Right lobe of liver (tissue), 6 donors: ENCODE results near the gene APOO. TPM values are rescaled to one million over a fixed set of nuclear protein-coding genes. Genes with fewer than 3 reads are reported as not detected.
"Not testable (repeated sequence)": the region's sequence is repeated elsewhere in the genome, so short reads cannot be mapped to it uniquely, and the experiment has no call there.

Experiments
- ATAC-seq, 4 donors: fragments of 200-7000 bp; cut with Tn5 transposase; one replicate each; pipeline ENCODE4 v1.9.1; 2020; ENCODE audit warnings: mild to moderate bottlenecking in 4 of 4, moderate library complexity in 4 of 4
- DNase-seq, 3 donors: peaks; one replicate each; pipeline ENCODE4 v3.0.0-alpha.2; 2020
- H3K27ac ChIP-seq, 3 donors: fragments of 200-600 bp; one replicate each; pipeline ENCODE4 v1.8.0; 2022
- H3K27me3 ChIP-seq, 2 donors: fragments of 200-600 bp; one replicate each; pipeline ENCODE4 v1.8.0; 2022
- H3K36me3 ChIP-seq, 4 donors: fragments of 200-600 bp; sonication (generic) in 1 of 4; one replicate each; pipeline versions ENCODE4 v1.5.1 to v1.8.0; 2017 to 2022; ENCODE audit warnings: control low read depth in 1 of 4
- H3K4me1 ChIP-seq, 4 donors: fragments of 200-600 bp; sonication (generic) in 1 of 4; one replicate each; pipeline versions ENCODE4 v1.5.1 to v1.8.0; 2017 to 2022; ENCODE audit warnings: control low read depth in 1 of 4
- H3K4me3 ChIP-seq, 3 donors: fragments of 200-600 bp; one replicate each; pipeline ENCODE4 v1.8.0; 2022
- H3K9me3 ChIP-seq, 4 donors: fragments of 200-600 bp; sonication (generic) in 1 of 4; one replicate each; pipeline versions ENCODE4 v1.5.1 to v1.8.0; 2017 to 2022; ENCODE audit warnings: control low read depth in 1 of 4
- POLR2A ChIP-seq: fragments of 450-650 bp; IDR thresholded peaks from one replicate; pipeline ENCODE4 v1.6.1; 2017; ENCODE audit warnings: antibody characterized with exemption, mild to moderate bottlenecking
- WGBS: methylation state at CpG from one replicate; pipeline ENCODE4 v1.1.6; 2018; ENCODE audit warnings: low coverage, low lambda C conversion rate; ENCODE audit not compliant: insufficient coverage; ENCODE audit errors: missing lambda C conversion rate; 5-methylcytosine and 5-hydroxymethylcytosine counted together
- intact Hi-C, 2 donors: fragments of 100-400 bp; cut with DNase I; formaldehyde crosslinking; loops; one replicate each; pipeline versions ENCODE4 v1.11.2 to v1.14.1; 2022
- total RNA-seq, 6 experiments: library from RNA; depleted of rRNA in 2 of 6; stranded (reverse); fragments of >200 nt in 2 of 6; fragmentation: NEBNext Ultra II Directional in 3 of 6; extraction: Animal tissue kit (Norgen Biotek cat#: 25700) in 3 of 6; gene quantifications; one replicate each; pipeline versions ENCODE4 v1.1.0 to v1.2.4, GENCODE V29; 2016 to 2023
- TF ChIP-seq, protein P1 (sequence below), 4 donors: fragments of 200-600 bp in 3 of 4; fragments of 450-650 bp in 1 of 4; IDR thresholded peaks; one replicate each; pipeline versions ENCODE4 v1.5.1 to v1.8.0; 2016 to 2022; ENCODE audit warnings: antibody characterized with exemption in 4 of 4, mild to moderate bottlenecking in 2 of 4
- donor health status: DM: no; HTN: yes; CAD: no.
- donor health status: DM: no; HTN: no; CAD: no.
- donor health status: DM: no; HTN: no; CAD: no.
- donor health status: DM: no; HTN: yes; CAD: no.
- donor health status: DM: no; HTN: yes; CAD: no.

Gene APOO
- total RNA-seq, 6 experiments from 2014 or later, result 9.8 to 17.3 (median 12.2) TPM

GRCh38 chrX:23896981-23897380, 10.8 kb downstream of the APOO start:
- peaks cover 0 to 6% (median 0%) of the 10 kb centered on the region in 4 donors for H3K4me1 ChIP-seq
- H3K36me3 ChIP-seq, result no peaks in the 10 kb centered on the region
- intact Hi-C loops, result no loop called here
- H3K9me3 ChIP-seq, result no peaks in the 10 kb centered on the region
- ATAC-seq, result no peak
- 40% methylated on average over 2 of the region's 2 CpGs for WGBS
- no peak overlapping the region for H3K4me3 ChIP-seq
- TF ChIP-seq, protein P1, sequence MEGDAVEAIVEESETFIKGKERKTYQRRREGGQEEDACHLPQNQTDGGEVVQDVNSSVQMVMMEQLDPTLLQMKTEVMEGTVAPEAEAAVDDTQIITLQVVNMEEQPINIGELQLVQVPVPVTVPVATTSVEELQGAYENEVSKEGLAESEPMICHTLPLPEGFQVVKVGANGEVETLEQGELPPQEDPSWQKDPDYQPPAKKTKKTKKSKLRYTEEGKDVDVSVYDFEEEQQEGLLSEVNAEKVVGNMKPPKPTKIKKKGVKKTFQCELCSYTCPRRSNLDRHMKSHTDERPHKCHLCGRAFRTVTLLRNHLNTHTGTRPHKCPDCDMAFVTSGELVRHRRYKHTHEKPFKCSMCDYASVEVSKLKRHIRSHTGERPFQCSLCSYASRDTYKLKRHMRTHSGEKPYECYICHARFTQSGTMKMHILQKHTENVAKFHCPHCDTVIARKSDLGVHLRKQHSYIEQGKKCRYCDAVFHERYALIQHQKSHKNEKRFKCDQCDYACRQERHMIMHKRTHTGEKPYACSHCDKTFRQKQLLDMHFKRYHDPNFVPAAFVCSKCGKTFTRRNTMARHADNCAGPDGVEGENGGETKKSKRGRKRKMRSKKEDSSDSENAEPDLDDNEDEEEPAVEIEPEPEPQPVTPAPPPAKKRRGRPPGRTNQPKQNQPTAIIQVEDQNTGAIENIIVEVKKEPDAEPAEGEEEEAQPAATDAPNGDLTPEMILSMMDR (IDR thresholded peaks at IDR 0.05), result no peak
- no peak for TF ChIP-seq POLR2A
- H3K27ac ChIP-seq, result no peak overlapping the region
- H3K27me3 ChIP-seq, result no peaks in the 10 kb centered on the region
- no peak for DNase-seq

- H3K27ac ChIP-seq, H3K36me3 ChIP-seq, H3K4me3 ChIP-seq, H3K9me3 ChIP-seq, intact Hi-C loops, DNase-seq, H3K4me1 ChIP-seq, H3K27me3 ChIP-seq, ATAC-seq: not testable (repeated sequence)
- 56% methylated on average over 4 of the region's 4 CpGs for WGBS
These were observed 11.2 kb downstream of the APOO start for GRCh38 chrX:23896539-23896938.

GRCh38 chrX:23894993-23895392, 12.7 kb downstream of the APOO start:
- H3K36me3 ChIP-seq, H3K4me3 ChIP-seq, H3K9me3 ChIP-seq, intact Hi-C loops, H3K4me1 ChIP-seq, H3K27ac ChIP-seq, DNase-seq, ATAC-seq, H3K27me3 ChIP-seq: not testable (repeated sequence)
- 81% methylated on average over 6 of the region's 6 CpGs for WGBS

DNA sequence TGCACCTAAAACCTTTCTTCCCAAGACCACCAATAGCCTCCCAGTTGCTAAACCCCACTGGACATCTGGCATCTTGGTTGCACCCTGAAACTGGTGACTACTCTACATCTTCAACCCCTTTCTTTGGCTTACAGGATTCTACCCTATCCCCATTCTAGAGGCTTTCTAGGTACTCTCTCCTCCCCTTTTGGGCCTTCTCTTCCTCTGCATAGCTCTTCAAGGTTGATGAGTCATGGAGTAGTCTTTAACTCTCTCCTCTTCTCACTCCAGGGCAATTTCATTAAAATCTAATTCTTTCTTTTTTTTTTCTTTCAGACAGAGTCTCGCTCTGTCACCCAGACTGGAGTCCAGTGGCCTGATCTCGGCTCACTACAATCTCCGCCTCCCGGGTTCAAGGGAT, 16.8 kb downstream of the APOO start:
- intact Hi-C loops, result no loop called here
- ATAC-seq, result no peak
- TF ChIP-seq, protein P1 (IDR thresholded peaks at IDR 0.05), result no peak
- no peak for TF ChIP-seq POLR2A
- Histone ChIP-seq H3K27me3 (no peaks in the 10 kb centered on the region), H3K36me3 (no peaks in the 10 kb centered on the region), H3K4me3 (no peak overlapping the region), H3K4me1 (peaks cover 0 to 4% (median 0%) of the 10 kb centered on the region in 4 donors), H3K27ac (no peak overlapping the region), H3K9me3 (no peaks in the 10 kb centered on the region)
- 81% methylated on average over 4 of the region's 4 CpGs for WGBS
- no peak for DNase-seq

DNA sequence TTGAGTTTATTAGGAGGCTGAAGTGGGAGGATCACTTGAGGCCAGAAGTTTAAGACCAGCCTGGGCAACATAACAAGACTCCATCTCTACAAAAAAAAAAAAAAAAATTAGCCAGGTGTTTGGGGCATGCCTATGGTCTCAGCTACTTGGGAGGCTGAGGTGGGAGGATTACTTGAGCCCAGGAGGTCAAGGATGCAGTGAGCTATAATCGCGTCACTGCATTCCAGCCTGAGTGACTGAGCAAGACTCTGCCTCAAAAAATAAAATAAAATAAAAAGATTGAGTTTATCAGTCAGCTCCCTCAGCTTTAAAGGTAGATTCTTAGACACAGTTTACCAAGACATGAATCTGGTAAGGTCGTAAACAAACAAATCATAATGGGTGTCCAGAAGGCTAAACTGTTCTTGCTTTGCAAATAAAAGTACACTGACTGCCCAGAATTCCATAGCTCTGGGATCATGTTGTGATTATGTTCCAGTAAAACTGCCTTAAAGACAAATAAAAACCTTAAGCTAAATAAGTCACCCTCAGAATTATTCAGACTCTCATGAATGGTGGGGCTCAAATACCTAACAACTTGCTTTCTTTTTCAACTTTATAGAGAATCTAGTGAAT, 18.7 kb downstream of the APOO start:
- WGBS, result 74% methylated on average over 3 of the region's 3 CpGs
- Histone ChIP-seq H3K4me1 (peaks cover 0 to 4% (median 0%) of the 10 kb centered on the region in 4 donors), H3K9me3 (no peaks in the 10 kb centered on the region), H3K36me3 (no peaks in the 10 kb centered on the region), H3K4me3 (no peak overlapping the region), H3K27ac (peak overlapping the region in 1 of 3 donors; percentile 26), H3K27me3 (no peaks in the 10 kb centered on the region)
- DNase-seq, result no peak
- ATAC-seq, result peak in 2 of 4 donors; percentile 22 to 38
- TF ChIP-seq, protein P1 (IDR thresholded peaks at IDR 0.05), result no peak
- no peak for TF ChIP-seq POLR2A
- intact Hi-C loops, result no loop called here
